SU-DHL-6 (cell line): ENCODE data around the gene RPL6.

ENCODE experiments used
- CTCF ChIP-seq: fragments of 200-600 bp; sonication (generic); IDR thresholded peaks from one replicate; pipeline ENCODE4 v1.5.1; 2017; ENCODE audit warnings: antibody characterized with exemption, mild to moderate bottlenecking, low read length, moderate library complexity; ENCODE audit not compliant: insufficient read depth, poor library complexity, severe bottlenecking
- EZH2phosphoT487 ChIP-seq: fragments of 200-600 bp; sonication (generic), shearing (Covaris generic); conservative IDR thresholded peaks from 2 replicates; pipeline ENCODE4 v1.6.1; 2018; ENCODE audit warnings: mild to moderate bottlenecking, antibody characterized with exemption, low read length, moderate library complexity, mixed read lengths

GRCh38 chr12:112380663-112381405 lies 28.6 kb downstream of the RPL6 start:
- no peak for TF ChIP-seq CTCF
- TF ChIP-seq EZH2phosphoT487 = no peak
